ENCODE measurements around the gene CHRNA4. TPM values are rescaled to one million over a fixed set of nuclear protein-coding genes. Genes with fewer than 3 reads are reported as not detected.

CHRNA4 gene
- total and polyA plus RNA-seq, 2 donors from 2014 or later: 0.44 to 0.67 TPM

DNA sequence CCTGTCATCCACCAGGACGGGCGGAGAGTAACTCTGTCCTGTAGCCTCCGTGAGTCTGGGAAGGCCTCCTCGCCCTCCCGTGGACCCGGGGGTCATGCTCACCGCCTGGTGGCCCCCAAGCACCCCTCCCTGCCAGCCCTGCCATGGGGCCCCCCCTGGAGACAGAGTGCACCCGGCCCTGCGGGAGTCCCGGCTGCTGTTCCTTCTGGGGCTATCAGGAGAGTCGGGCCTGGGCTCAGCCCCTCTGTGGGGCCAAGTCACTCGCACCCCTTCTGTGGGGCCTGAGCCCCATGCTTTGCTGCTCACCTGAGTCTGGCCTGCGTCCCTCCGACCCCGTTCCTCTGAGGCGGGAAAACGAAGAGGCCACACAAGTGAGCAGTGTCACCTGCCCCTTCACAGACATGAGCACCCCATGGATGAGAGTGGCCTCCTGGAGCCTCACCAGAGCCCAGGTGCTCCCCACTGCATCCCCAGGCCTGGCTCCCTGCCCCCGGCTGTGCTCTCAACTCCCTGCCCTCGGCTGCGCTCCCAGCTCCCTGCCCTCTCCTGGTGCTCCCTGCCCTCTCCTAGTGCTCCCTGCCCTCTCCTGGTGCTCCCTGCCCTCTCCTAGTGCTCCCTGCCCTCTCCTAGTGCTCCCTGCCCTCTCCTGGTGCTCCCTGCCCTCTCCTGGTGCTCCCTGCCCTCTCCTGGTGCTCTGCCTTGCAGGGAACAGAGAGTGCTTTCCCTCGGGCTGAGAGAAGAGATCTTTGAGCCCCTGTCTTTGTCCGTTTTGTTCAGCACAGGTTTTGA is 4.6 kb upstream of the CHRNA4 start:
- FAIRE-seq: no peak
- H3K27ac ChIP-seq (ENCODE audit: low read depth in 2 of 2, low read length in 2 of 2): no peak overlapping the region
- no peaks in the 10 kb centered on the region for H3K9me3 ChIP-seq (ENCODE audit: control insufficient read depth in 2 of 3, insufficient read depth in 1 of 3, low read length in 3 of 3)
- DNase-seq: peak in 1 of 5 donors; percentile 63
- H3K27me3 ChIP-seq (ENCODE audit: control insufficient read depth, insufficient read depth, low read length): no peaks in the 10 kb centered on the region
- H3K4me3 ChIP-seq (ENCODE audit: low read length in 3 of 3): no peak overlapping the region
- no peaks in the 10 kb centered on the region for H3K36me3 ChIP-seq (ENCODE audit: control insufficient read depth in 2 of 3, insufficient read depth in 3 of 3, low read length in 3 of 3)
- intact Hi-C loops (cut with DNase I): no loop called here
- peaks cover 0 to 2% (median 0%) of the 10 kb centered on the region in 3 donors for H3K4me1 ChIP-seq (ENCODE audit: control insufficient read depth in 2 of 3, insufficient read depth in 2 of 3, low read depth in 1 of 3, low read length in 3 of 3)
- H3K9ac ChIP-seq (ENCODE audit: low read length in 3 of 3): no peak overlapping the region
- TF ChIP-seq, protein P1, sequence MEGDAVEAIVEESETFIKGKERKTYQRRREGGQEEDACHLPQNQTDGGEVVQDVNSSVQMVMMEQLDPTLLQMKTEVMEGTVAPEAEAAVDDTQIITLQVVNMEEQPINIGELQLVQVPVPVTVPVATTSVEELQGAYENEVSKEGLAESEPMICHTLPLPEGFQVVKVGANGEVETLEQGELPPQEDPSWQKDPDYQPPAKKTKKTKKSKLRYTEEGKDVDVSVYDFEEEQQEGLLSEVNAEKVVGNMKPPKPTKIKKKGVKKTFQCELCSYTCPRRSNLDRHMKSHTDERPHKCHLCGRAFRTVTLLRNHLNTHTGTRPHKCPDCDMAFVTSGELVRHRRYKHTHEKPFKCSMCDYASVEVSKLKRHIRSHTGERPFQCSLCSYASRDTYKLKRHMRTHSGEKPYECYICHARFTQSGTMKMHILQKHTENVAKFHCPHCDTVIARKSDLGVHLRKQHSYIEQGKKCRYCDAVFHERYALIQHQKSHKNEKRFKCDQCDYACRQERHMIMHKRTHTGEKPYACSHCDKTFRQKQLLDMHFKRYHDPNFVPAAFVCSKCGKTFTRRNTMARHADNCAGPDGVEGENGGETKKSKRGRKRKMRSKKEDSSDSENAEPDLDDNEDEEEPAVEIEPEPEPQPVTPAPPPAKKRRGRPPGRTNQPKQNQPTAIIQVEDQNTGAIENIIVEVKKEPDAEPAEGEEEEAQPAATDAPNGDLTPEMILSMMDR (IDR thresholded peaks at IDR 0.05; ENCODE audit: borderline replicate concordance, extremely low read depth, insufficient read depth): no peak

- no peaks in the 10 kb centered on the region for H3K9me3 ChIP-seq (ENCODE audit: control insufficient read depth in 2 of 3, insufficient read depth in 1 of 3, low read length in 3 of 3)
- no peak overlapping the region for H3K27ac ChIP-seq (ENCODE audit: low read depth in 2 of 2, low read length in 2 of 2)
- TF ChIP-seq, protein P1 (IDR thresholded peaks at IDR 0.05; ENCODE audit: borderline replicate concordance, extremely low read depth, insufficient read depth): no peak
- intact Hi-C loops (cut with DNase I): no loop called here
- peaks cover 0 to 2% (median 0%) of the 10 kb centered on the region in 3 donors for H3K4me1 ChIP-seq (ENCODE audit: control insufficient read depth in 2 of 3, insufficient read depth in 2 of 3, low read depth in 1 of 3, low read length in 3 of 3)
- H3K36me3 ChIP-seq (ENCODE audit: control insufficient read depth in 2 of 3, insufficient read depth in 3 of 3, low read length in 3 of 3): no peaks in the 10 kb centered on the region
- no peak overlapping the region for H3K4me3 ChIP-seq (ENCODE audit: low read length in 3 of 3)
- FAIRE-seq: no peak
- peak in 1 of 5 donors; percentile 45 for DNase-seq
- H3K9ac ChIP-seq (ENCODE audit: low read length in 3 of 3): no peak overlapping the region
- no peaks in the 10 kb centered on the region for H3K27me3 ChIP-seq (ENCODE audit: control insufficient read depth, insufficient read depth, low read length)
Observed at GRCh38 chr20:63364801-63365585, 3.8 kb upstream of the CHRNA4 start.

DNA sequence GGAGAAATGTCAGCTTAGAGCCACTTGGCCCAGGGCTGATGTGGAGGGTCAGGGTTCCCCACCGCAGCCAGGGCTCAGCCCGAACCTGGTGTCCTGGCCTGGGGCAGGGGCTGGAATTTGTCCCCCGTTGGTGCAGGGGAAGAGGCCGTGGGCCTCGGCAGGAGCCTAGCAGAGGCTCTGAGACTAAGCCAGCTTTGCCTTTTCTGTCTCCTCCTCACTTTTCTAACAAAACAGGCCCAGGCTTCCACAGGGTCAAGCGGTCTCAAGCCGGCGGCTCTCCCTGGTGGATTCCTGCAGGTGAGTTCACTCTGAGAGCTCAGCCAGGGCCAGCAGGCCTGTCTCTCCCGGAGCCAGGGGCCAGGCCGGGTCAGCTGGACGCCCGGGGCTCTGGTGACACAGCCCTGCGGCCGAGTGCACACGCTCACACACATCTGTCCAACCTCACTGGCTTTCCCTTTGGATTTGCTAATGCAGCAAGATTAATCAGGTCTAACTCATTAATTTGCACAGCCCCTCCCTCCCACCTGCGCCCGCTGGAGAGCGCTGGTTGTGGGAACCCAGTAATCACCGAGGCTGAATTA is 2.9 kb upstream of the CHRNA4 start:
- TF ChIP-seq, protein P1 (IDR thresholded peaks at IDR 0.05; ENCODE audit: borderline replicate concordance, extremely low read depth, insufficient read depth): no peak
- FAIRE-seq: no peak
- Histone ChIP-seq H3K27me3 (ENCODE audit: control insufficient read depth, insufficient read depth, low read length) (no peaks in the 10 kb centered on the region), H3K4me3 (ENCODE audit: low read length in 3 of 3) (no peak overlapping the region), H3K27ac (ENCODE audit: low read depth in 2 of 2, low read length in 2 of 2) (peak overlapping the region in 1 of 2 donors; percentile 32), H3K9ac (ENCODE audit: low read length in 3 of 3) (no peak overlapping the region), H3K9me3 (ENCODE audit: control insufficient read depth in 2 of 3, insufficient read depth in 1 of 3, low read length in 3 of 3) (no peaks in the 10 kb centered on the region), H3K36me3 (ENCODE audit: control insufficient read depth in 2 of 3, insufficient read depth in 3 of 3, low read length in 3 of 3) (no peaks in the 10 kb centered on the region), H3K4me1 (ENCODE audit: control insufficient read depth in 2 of 3, insufficient read depth in 2 of 3, low read depth in 1 of 3, low read length in 3 of 3) (peaks cover 0 to 2% (median 0%) of the 10 kb centered on the region in 3 donors)
- DNase-seq: peak in 1 of 5 donors; percentile 60
- intact Hi-C loops (cut with DNase I): no loop called here

Data from kidney (tissue), 14 donors.